ENCODE data around the gene IL17RD. TPM values are rescaled to one million over a fixed set of nuclear protein-coding genes. Genes with fewer than 3 reads are reported as not detected.

IL17RD gene
- total RNA-seq, 1 donor from 2014 or later: 47.4 TPM

GRCh38 chr3:57091521-57092273 lies 73.5 kb downstream of the IL17RD start:
- Mint-ChIP-seq H3K4me1 (ENCODE audit: unreplicated experiment) (peaks cover 26% of the 10 kb centered on the region), H3K27me3 (no peaks in the 10 kb centered on the region), H3K4me3 (no peak overlapping the region), H3K36me3 (peaks cover 13% of the 10 kb centered on the region), H3K27ac (no peak overlapping the region), H3K9me3 (no peaks in the 10 kb centered on the region)
- no peak for DNase-seq (ENCODE audit: extremely low spot score, unreplicated experiment)
- TF ChIP-seq CTCF (conservative IDR thresholded peaks at IDR 0.05): no peak

- Mint-ChIP-seq H3K27ac (no peak overlapping the region), H3K4me3 (no peak overlapping the region), H3K9me3 (no peaks in the 10 kb centered on the region), H3K27me3 (no peaks in the 10 kb centered on the region), H3K36me3 (peaks cover 4% of the 10 kb centered on the region), H3K4me1 (ENCODE audit: unreplicated experiment) (peaks cover 26% of the 10 kb centered on the region)
- TF ChIP-seq CTCF (conservative IDR thresholded peaks at IDR 0.05): no peak
- no peak for DNase-seq (ENCODE audit: extremely low spot score, unreplicated experiment)
These were observed 76.1 kb downstream of the IL17RD start for GRCh38 chr3:57089043-57089442.

- peaks cover 26% of the 10 kb centered on the region for H3K4me1 Mint-ChIP-seq (ENCODE audit: unreplicated experiment)
- no peak for TF ChIP-seq CTCF (conservative IDR thresholded peaks at IDR 0.05)
- H3K9me3 Mint-ChIP-seq: no peaks in the 10 kb centered on the region
- peaks cover 4% of the 10 kb centered on the region for H3K36me3 Mint-ChIP-seq
- H3K27me3 Mint-ChIP-seq: no peaks in the 10 kb centered on the region
- no peak for DNase-seq (ENCODE audit: extremely low spot score, unreplicated experiment)
- H3K4me3 Mint-ChIP-seq: no peak overlapping the region
- no peak overlapping the region for H3K27ac Mint-ChIP-seq
These were observed 76.7 kb downstream of the IL17RD start for GRCh38 chr3:57088503-57088902.

GRCh38 chr3:57087361-57088092 lies 77.6 kb downstream of the IL17RD start:
- no peaks in the 10 kb centered on the region for H3K9me3 Mint-ChIP-seq
- no peak overlapping the region for H3K27ac Mint-ChIP-seq
- no peak overlapping the region for H3K4me3 Mint-ChIP-seq
- H3K4me1 Mint-ChIP-seq (ENCODE audit: unreplicated experiment): peaks cover 26% of the 10 kb centered on the region
- TF ChIP-seq CTCF (conservative IDR thresholded peaks at IDR 0.05): no peak
- no peak for DNase-seq (ENCODE audit: extremely low spot score, unreplicated experiment)
- H3K27me3 Mint-ChIP-seq: no peaks in the 10 kb centered on the region
- peaks cover 4% of the 10 kb centered on the region for H3K36me3 Mint-ChIP-seq

GRCh38 chr3:57086201-57086600 lies 79.0 kb downstream of the IL17RD start:
- Mint-ChIP-seq H3K9me3 (no peaks in the 10 kb centered on the region), H3K36me3 (no peaks in the 10 kb centered on the region), H3K4me3 (no peak overlapping the region), H3K4me1 (ENCODE audit: unreplicated experiment) (peaks cover 19% of the 10 kb centered on the region), H3K27ac (no peak overlapping the region), H3K27me3 (no peaks in the 10 kb centered on the region)
- no peak for DNase-seq (ENCODE audit: extremely low spot score, unreplicated experiment)
- TF ChIP-seq CTCF (conservative IDR thresholded peaks at IDR 0.05): no peak

Data from type B pancreatic cell (in vitro differentiated cells).